Upper lobe of left lung (tissue), 4 donors: ENCODE data around the gene ALPK1.

Experiments used
- CTCF ChIP-seq, 6 experiments: fragments of 450-650 bp in 4 of 6; fragments of 200-600 bp in 2 of 6; sonication (generic) in 2 of 6; IDR thresholded peaks; one replicate each; pipeline ENCODE4 v1.5.1; 2016 to 2019; ENCODE audit warnings: antibody characterized with exemption in 6 of 6
- EP300 ChIP-seq, 4 donors: sonication (generic); formaldehyde crosslinking; IDR thresholded peaks; one replicate each; pipeline ENCODE4 v1.5.1; 2017; ENCODE audit warnings: antibody characterized with exemption in 4 of 4, control low read depth in 2 of 4
- POLR2A ChIP-seq, 4 donors: fragments of 450-650 bp; IDR thresholded peaks; one replicate each; pipeline ENCODE4 v1.5.1; 2016 to 2017; ENCODE audit warnings: antibody characterized with exemption in 4 of 4, mild to moderate bottlenecking in 2 of 4
- POLR2AphosphoS5 ChIP-seq, 2 donors: sonication (generic); formaldehyde crosslinking; IDR thresholded peaks; one replicate each; pipeline ENCODE4 v1.5.1; 2017; ENCODE audit warnings: antibody characterized with exemption in 2 of 2

- no peak for TF ChIP-seq CTCF (IDR thresholded peaks at IDR 0.05)
- TF ChIP-seq EP300 (IDR thresholded peaks at IDR 0.05): no peak
- TF ChIP-seq POLR2AphosphoS5 (IDR thresholded peaks at IDR 0.05): no peak
- TF ChIP-seq POLR2A (IDR thresholded peaks at IDR 0.05): no peak
These were observed 113.6 kb downstream of the ALPK1 start for GRCh38 chr4:112410804-112411203.
